ENCODE data around the gene CAMK2G. TPM values are rescaled to one million over a fixed set of nuclear protein-coding genes. Genes with fewer than 3 reads are reported as not detected.
A peak's percentile ranks its signal among the peaks of the same experiment; 100 is the strongest.

CAMK2G gene
- total and polyA plus RNA-seq, 2 experiments from 2014 or later, result 30.6 to 34.1 TPM

- H3K9me2 ChIP-seq (ENCODE audit: insufficient read depth), result no peaks in the 10 kb centered on the region
- H3K27ac Mint-ChIP-seq, result no peak overlapping the region
- TF ChIP-seq EZH2phosphoT487 (IDR thresholded peaks at IDR 0.05; ENCODE audit: unreplicated experiment) (no peak), NANOG (IDR thresholded peaks at IDR 0.05; ENCODE audit: borderline replicate concordance) (no peak), CTCF (conservative IDR thresholded peaks at IDR 0.05; ENCODE audit: low read depth in 2 of 2) (peak; percentile 91 to 97), ETS1 (IDR thresholded peaks at IDR 0.05) (0 out of 2 replicates have a peak, but pooled peaks have one; percentile 12), EZH2 (IDR thresholded peaks at IDR 0.05; ENCODE audit: low read depth, unreplicated experiment) (no peak), ZNF462 (CRISPR knock-in tag; IDR thresholded peaks at IDR 0.05) (no peak), JUNB (IDR thresholded peaks at IDR 0.05; ENCODE audit: unreplicated experiment) (no peak), ZNF114 (CRISPR knock-in tag; IDR thresholded peaks at IDR 0.05) (no peak), STAT1 (IDR thresholded peaks at IDR 0.05; ENCODE audit: unreplicated experiment) (no peak), REST (IDR thresholded peaks at IDR 0.05; ENCODE audit: unreplicated experiment) (no peak), POLR2AphosphoS5 (IDR thresholded peaks at IDR 0.05; ENCODE audit: low read depth) (no peak), CREB1 (CRISPR knock-in tag; IDR thresholded peaks at IDR 0.05; ENCODE audit: low read depth) (peak; percentile 85), ZNF331 (CRISPR knock-in tag; IDR thresholded peaks at IDR 0.05; ENCODE audit: low read depth) (no peak)
- H3K4me1 Mint-ChIP-seq, result peaks cover 18% of the 10 kb centered on the region
- DNase-seq (ENCODE audit: low spot score) (peak; percentile 92), ATAC-seq (peak; percentile 87)
- 0 out of 2 replicates have a peak, but pooled peaks cover 6% of the 10 kb centered on the region for H3F3A ChIP-seq (replicated peaks; ENCODE audit: low read depth)
- H2AFZ ChIP-seq, result 0 out of 2 replicates have a peak overlapping the region, but pooled peaks have one; percentile 39
- H3K4me3 Mint-ChIP-seq, result no peak overlapping the region; the same call in 2 of the 3 replicates
- H3K9me3 Mint-ChIP-seq, result no peaks in the 10 kb centered on the region
- no peaks in the 10 kb centered on the region for H3K36me3 ChIP-seq (ENCODE audit: insufficient read depth)
- peaks cover 7% of the 10 kb centered on the region; the same call in 1 of the 2 replicates for H3K27me3 ChIP-seq (ENCODE audit: insufficient read depth)
- peaks cover 4% of the 10 kb centered on the region for H3K4me1 ChIP-seq (ENCODE audit: insufficient read depth)
- no peaks in the 10 kb centered on the region; the same call in 1 of the 2 replicates for H4K20me1 ChIP-seq (replicated peaks; ENCODE audit: insufficient read depth)
- H3K4me2 ChIP-seq, result peak overlapping the region; percentile 49; the same call in 1 of the 2 replicates
- H3K36me3 Mint-ChIP-seq (ENCODE audit: low read depth), result no peaks in the 10 kb centered on the region
- peaks cover 8% of the 10 kb centered on the region for H3K27me3 Mint-ChIP-seq (ENCODE audit: insufficient read depth, low read depth, poor library complexity)
- no peak overlapping the region for H3K27ac ChIP-seq (ENCODE audit: low read depth)
- H3K79me2 ChIP-seq (replicated peaks; ENCODE audit: insufficient read depth), result no peaks in the 10 kb centered on the region
- no peak overlapping the region for H3K4me3 ChIP-seq
Measured at GRCh38 chr10:73879296-73880173, 5.2 kb upstream of the CAMK2G start.

All from GM23338 (cell line).